Kidney epithelial cell (primary cell): Measurements from ENCODE around the gene ARHGAP35. TPM values are rescaled to one million over a fixed set of nuclear protein-coding genes. Genes with fewer than 3 reads are reported as not detected.

ENCODE experiments used
- DNase-seq: peaks from one replicate; pipeline ENCODE4 v3.0.0-alpha.2; 2010; ENCODE audit warnings: low read depth
- H3K27me3 ChIP-seq: 2 replicates; pipeline ENCODE4 v1.6.0; 2011; ENCODE audit warnings: low read length; ENCODE audit not compliant: control insufficient read depth, insufficient read depth
- H3K36me3 ChIP-seq: 2 replicates; pipeline ENCODE4 v1.5.1; 2011; ENCODE audit warnings: low read length; ENCODE audit not compliant: control insufficient read depth, insufficient read depth
- H3K4me3 ChIP-seq: 2 replicates; pipeline ENCODE4 v1.5.1; 2011; ENCODE audit warnings: low read depth, mild to moderate bottlenecking, control low read depth, low read length
- CTCF ChIP-seq: IDR thresholded peaks from 2 replicates; pipeline ENCODE4 v1.5.1; 2011; ENCODE audit warnings: mild to moderate bottlenecking, moderate library complexity, low read length, control low read depth, inconsistent platforms; ENCODE audit not compliant: insufficient read depth, poor library complexity, severe bottlenecking
- total RNA-seq: library from RNA; depleted of rRNA; stranded (reverse); fragments of >200 nt; gene quantifications from 2 replicates; pipeline ENCODE4 v1.2.3, GENCODE V29; 2015

ARHGAP35 gene
- total RNA-seq, 1 donor from 2014 or later = 30.9 TPM

GRCh38 chr19:46859637-46860124, 1.1 kb upstream of the ARHGAP35 start:
- Histone ChIP-seq H3K27me3 (no peaks in the 10 kb centered on the region), H3K4me3 (peak overlapping the region; percentile 23), H3K36me3 (no peaks in the 10 kb centered on the region)
- TF ChIP-seq CTCF = no peak
- no peak for DNase-seq

GRCh38 chr19:46860125-46860845, 512 bp upstream of the ARHGAP35 start:
- H3K36me3 ChIP-seq = no peaks in the 10 kb centered on the region
- TF ChIP-seq CTCF = no peak
- peak; percentile 89 for DNase-seq

GRCh38 chr19:46861691-46862502, 1.1 kb downstream of the ARHGAP35 start:
- no peaks in the 10 kb centered on the region for H3K36me3 ChIP-seq
- TF ChIP-seq CTCF = no peak
- H3K27me3 ChIP-seq = no peaks in the 10 kb centered on the region
- no peak for DNase-seq
- peak overlapping the region; percentile 85 for H3K4me3 ChIP-seq

More at GRCh38 chr19:46860125-46860845, 512 bp upstream of the ARHGAP35 start:
- Histone ChIP-seq H3K4me3 (peak overlapping the region; percentile 85), H3K27me3 (no peaks in the 10 kb centered on the region)

- no peak for DNase-seq
These were observed 1.7 kb downstream of the ARHGAP35 start for GRCh38 chr19:46862503-46862834.

GRCh38 chr19:46862974-46863632, 2.3 kb downstream of the ARHGAP35 start:
- DNase-seq = no peak
- TF ChIP-seq CTCF = no peak
- Histone ChIP-seq H3K4me3 (peak overlapping the region; percentile 15), H3K27me3 (no peaks in the 10 kb centered on the region), H3K36me3 (no peaks in the 10 kb centered on the region)

More at GRCh38 chr19:46862503-46862834, 1.7 kb downstream of the ARHGAP35 start:
- Histone ChIP-seq H3K4me3 (peak overlapping the region; percentile 85), H3K27me3 (no peaks in the 10 kb centered on the region), H3K36me3 (no peaks in the 10 kb centered on the region)
- TF ChIP-seq CTCF = no peak
